Endodermal cell (in vitro differentiated cells): ENCODE results near the gene NCBP3. TPM values are rescaled to one million over a fixed set of nuclear protein-coding genes. Genes with fewer than 3 reads are reported as not detected.

ENCODE experiments used
- DNase-seq: peaks from one replicate; pipeline ENCODE4 v3.0.0-alpha.2; 2017
- H3K27ac ChIP-seq: 2 replicates; pipeline ENCODE4 v1.5.1; 2013; ENCODE audit warnings: mild to moderate bottlenecking, low read depth, low read length, moderate library complexity
- H3K27me3 ChIP-seq: 2 replicates; pipeline ENCODE4 v1.6.1; 2013; ENCODE audit warnings: mild to moderate bottlenecking, low read length, moderate library complexity; ENCODE audit not compliant: insufficient read depth, control insufficient read depth, poor library complexity, severe bottlenecking
- H3K36me3 ChIP-seq: 2 replicates; pipeline ENCODE4 v1.7.0; 2013; ENCODE audit warnings: mild to moderate bottlenecking, low read length, moderate library complexity; ENCODE audit not compliant: control insufficient read depth, insufficient read depth
- H3K4me1 ChIP-seq: one replicate; pipeline ENCODE4 v1.7.0; 2013; ENCODE audit warnings: low read length; ENCODE audit not compliant: control insufficient read depth, insufficient read depth
- H3K4me3 ChIP-seq: 2 replicates; pipeline ENCODE4 v1.5.1; 2013; ENCODE audit warnings: mild to moderate bottlenecking, low read length, moderate library complexity
- H3K9ac ChIP-seq: 2 replicates; pipeline ENCODE4 v1.6.1; 2013; ENCODE audit warnings: mild to moderate bottlenecking, low read length, moderate library complexity; ENCODE audit not compliant: poor library complexity, severe bottlenecking; ENCODE audit errors: extremely low read depth
- H3K9me3 ChIP-seq: 2 replicates; pipeline ENCODE4 v1.6.1; 2013; ENCODE audit warnings: mild to moderate bottlenecking, low read length, moderate library complexity; ENCODE audit not compliant: control insufficient read depth
- H3K27ac Mint-ChIP-seq: 2 replicates; pipeline ENCODE4 v1.8.0; 2020; ENCODE audit warnings: mixed read lengths
- H3K27me3 Mint-ChIP-seq: 2 replicates; pipeline ENCODE4 v1.8.0; 2021; ENCODE audit warnings: mild to moderate bottlenecking, mixed read lengths; ENCODE audit not compliant: insufficient read depth
- H3K36me3 Mint-ChIP-seq: 2 replicates; pipeline ENCODE4 v1.8.0; 2020; ENCODE audit warnings: low read depth, mixed read lengths
- H3K4me1 Mint-ChIP-seq: 2 replicates; pipeline ENCODE4 v1.8.0; 2020; ENCODE audit warnings: mixed read lengths
- H3K4me3 Mint-ChIP-seq: 2 replicates; pipeline ENCODE4 v1.8.0; 2020; ENCODE audit warnings: mild to moderate bottlenecking, moderate library complexity, mixed read lengths
- H3K9me3 Mint-ChIP-seq: 2 replicates; pipeline ENCODE4 v1.8.0; 2020; ENCODE audit warnings: mild to moderate bottlenecking, mixed read lengths
- CTCF ChIP-seq: fragments of 200-600 bp; sonication (generic); conservative IDR thresholded peaks from 2 replicates; pipeline ENCODE4 v1.5.0; 2021; ENCODE audit warnings: antibody characterized with exemption, mild to moderate bottlenecking
- WGBS, 2 experiments: methylation state at CpG; one replicate each; pipeline versions ENCODE4 v1.1.5 to v1.1.7; 2013; ENCODE audit warnings: missing lambda C conversion rate in 2 of 2, mixed read lengths in 1 of 2; ENCODE audit not compliant: insufficient coverage in 1 of 2, insufficient read length in 1 of 2; 5-methylcytosine and 5-hydroxymethylcytosine counted together
- total RNA-seq, 2 donors: library from RNA; stranded (reverse); fragmentation: NEBNext Ultra II Directional in 1 of 2; extraction: Animal tissue kit (Norgen Biotek cat#: 25700) in 1 of 2; gene quantifications; 2 replicates in 1 of 2; 3 replicates in 1 of 2; pipeline ENCODE4 v1.2.1, GENCODE V29; 2021

Gene NCBP3
- total RNA-seq, 2 donors from 2014 or later: 74.5 to 75.9 TPM

- H3K36me3 ChIP-seq: no peaks in the 10 kb centered on the region
- no peaks in the 10 kb centered on the region for H3K27me3 ChIP-seq
- DNase-seq: no peak
- 79 to 89% methylated on average over 6 to 12 of the region's 12 CpGs for WGBS, 2 experiments
- no peak for TF ChIP-seq CTCF
- H3K27me3 Mint-ChIP-seq: no peaks in the 10 kb centered on the region
- H3K27ac ChIP-seq: no peak overlapping the region
- no peaks in the 10 kb centered on the region for H3K4me1 ChIP-seq
- no peak overlapping the region for H3K4me3 ChIP-seq
- no peak overlapping the region for H3K27ac Mint-ChIP-seq
- H3K9me3 ChIP-seq: no peaks in the 10 kb centered on the region
- H3K4me1 Mint-ChIP-seq: no peaks in the 10 kb centered on the region
- no peak overlapping the region for H3K4me3 Mint-ChIP-seq
- H3K36me3 Mint-ChIP-seq: no peaks in the 10 kb centered on the region
- H3K9ac ChIP-seq: no peak overlapping the region
- H3K9me3 Mint-ChIP-seq: no peaks in the 10 kb centered on the region
Observed at GRCh38 chr17:3753624-3754023, 92.4 kb downstream of the NCBP3 start.

Other genes with a start within 250 kb of the NCBP3 start
- gene TRPV1, start 236.8 kb downstream of the NCBP3 start, total RNA-seq: 1 to 10 TPM; 8.0 to 9.2 TPM
- gene SHPK, start 210.0 kb downstream of the NCBP3 start, total RNA-seq: 10 to 100 TPM; 35.2 to 46.4 TPM
- gene CTNS, start 209.5 kb downstream of the NCBP3 start, total RNA-seq: 10 to 100 TPM; 17.2 to 18.8 TPM
- gene TAX1BP3, start 177.7 kb downstream of the NCBP3 start, total RNA-seq: 10 to 100 TPM; 69.6 to 86.8 TPM
- gene EMC6, start 177.4 kb downstream of the NCBP3 start, total RNA-seq: 10 to 100 TPM; 59.4 to 69.5 TPM
- under 1 TPM; 0.46 to 0.57 TPM for gene P2RX5, start 150.1 kb downstream of the NCBP3 start, total RNA-seq
- gene HASPIN, start 122.3 kb downstream of the NCBP3 start, total RNA-seq: 10 to 100 TPM; 14.7 to 24.6 TPM
- 10 to 100 TPM; 21.8 to 34.3 TPM for gene ITGAE, start 45.1 kb downstream of the NCBP3 start, total RNA-seq
- 1 to 10 TPM; 3.8 to 6.3 TPM for gene CAMKK1, start 46.8 kb upstream of the NCBP3 start, total RNA-seq
- not detected for gene P2RX1, start 70.2 kb upstream of the NCBP3 start, total RNA-seq
- 1 to 10 TPM; 1.4 to 3.7 TPM for gene ATP2A3, start 118.2 kb upstream of the NCBP3 start, total RNA-seq